ENCODE data around the gene CPNE5.

DNA sequence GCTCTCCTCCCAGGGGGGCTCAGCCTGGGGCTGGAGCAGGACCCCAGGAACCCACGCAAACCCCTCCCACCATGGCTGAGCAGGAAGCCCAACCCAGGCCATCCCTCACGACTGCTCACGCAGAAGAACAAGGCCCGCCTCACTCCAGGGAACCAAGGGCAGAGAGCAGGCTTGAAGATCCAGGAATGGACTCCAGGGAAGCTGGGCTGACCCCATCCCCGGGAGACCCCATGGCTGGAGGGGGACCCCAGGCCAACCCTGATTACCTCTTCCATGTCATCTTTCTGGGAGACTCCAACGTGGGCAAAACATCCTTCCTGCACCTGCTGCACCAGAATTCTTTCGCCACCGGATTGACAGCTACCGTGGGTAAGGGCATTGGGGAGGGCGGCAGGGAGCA is 116.9 kb downstream of the CPNE5 start:
- TF ChIP-seq POLR2A (IDR thresholded peaks at IDR 0.05), result no peak
- TF ChIP-seq, protein P1, sequence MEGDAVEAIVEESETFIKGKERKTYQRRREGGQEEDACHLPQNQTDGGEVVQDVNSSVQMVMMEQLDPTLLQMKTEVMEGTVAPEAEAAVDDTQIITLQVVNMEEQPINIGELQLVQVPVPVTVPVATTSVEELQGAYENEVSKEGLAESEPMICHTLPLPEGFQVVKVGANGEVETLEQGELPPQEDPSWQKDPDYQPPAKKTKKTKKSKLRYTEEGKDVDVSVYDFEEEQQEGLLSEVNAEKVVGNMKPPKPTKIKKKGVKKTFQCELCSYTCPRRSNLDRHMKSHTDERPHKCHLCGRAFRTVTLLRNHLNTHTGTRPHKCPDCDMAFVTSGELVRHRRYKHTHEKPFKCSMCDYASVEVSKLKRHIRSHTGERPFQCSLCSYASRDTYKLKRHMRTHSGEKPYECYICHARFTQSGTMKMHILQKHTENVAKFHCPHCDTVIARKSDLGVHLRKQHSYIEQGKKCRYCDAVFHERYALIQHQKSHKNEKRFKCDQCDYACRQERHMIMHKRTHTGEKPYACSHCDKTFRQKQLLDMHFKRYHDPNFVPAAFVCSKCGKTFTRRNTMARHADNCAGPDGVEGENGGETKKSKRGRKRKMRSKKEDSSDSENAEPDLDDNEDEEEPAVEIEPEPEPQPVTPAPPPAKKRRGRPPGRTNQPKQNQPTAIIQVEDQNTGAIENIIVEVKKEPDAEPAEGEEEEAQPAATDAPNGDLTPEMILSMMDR (IDR thresholded peaks at IDR 0.05), result no peak
